Measurements from ENCODE around the gene E2F8.

DNA sequence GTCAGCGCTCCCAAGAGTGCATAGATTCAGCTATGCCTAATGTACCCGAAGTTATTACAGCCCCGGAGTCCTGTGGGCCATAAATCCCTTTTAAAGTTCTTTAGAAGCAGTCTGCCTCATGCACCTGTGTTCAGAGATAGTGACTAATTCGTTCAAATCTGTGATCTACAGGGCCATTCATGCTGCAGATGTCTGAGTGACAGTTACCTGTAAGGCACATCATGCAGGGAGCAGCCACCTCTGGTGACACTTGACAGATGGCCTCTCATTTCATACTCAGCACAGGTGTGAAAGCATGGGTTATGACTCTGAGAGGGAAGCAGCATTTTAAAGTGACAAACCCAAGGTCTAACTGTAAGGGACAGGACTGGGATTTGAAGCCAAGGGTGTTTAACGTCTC is 2.4 kb upstream of the E2F8 start:
- TF ChIP-seq, protein P1, sequence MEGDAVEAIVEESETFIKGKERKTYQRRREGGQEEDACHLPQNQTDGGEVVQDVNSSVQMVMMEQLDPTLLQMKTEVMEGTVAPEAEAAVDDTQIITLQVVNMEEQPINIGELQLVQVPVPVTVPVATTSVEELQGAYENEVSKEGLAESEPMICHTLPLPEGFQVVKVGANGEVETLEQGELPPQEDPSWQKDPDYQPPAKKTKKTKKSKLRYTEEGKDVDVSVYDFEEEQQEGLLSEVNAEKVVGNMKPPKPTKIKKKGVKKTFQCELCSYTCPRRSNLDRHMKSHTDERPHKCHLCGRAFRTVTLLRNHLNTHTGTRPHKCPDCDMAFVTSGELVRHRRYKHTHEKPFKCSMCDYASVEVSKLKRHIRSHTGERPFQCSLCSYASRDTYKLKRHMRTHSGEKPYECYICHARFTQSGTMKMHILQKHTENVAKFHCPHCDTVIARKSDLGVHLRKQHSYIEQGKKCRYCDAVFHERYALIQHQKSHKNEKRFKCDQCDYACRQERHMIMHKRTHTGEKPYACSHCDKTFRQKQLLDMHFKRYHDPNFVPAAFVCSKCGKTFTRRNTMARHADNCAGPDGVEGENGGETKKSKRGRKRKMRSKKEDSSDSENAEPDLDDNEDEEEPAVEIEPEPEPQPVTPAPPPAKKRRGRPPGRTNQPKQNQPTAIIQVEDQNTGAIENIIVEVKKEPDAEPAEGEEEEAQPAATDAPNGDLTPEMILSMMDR (conservative IDR thresholded peaks at IDR 0.05 in 1 of 2, IDR thresholded peaks at IDR 0.05 in 1 of 2; ENCODE audit: extremely low read depth in 1 of 2, insufficient read depth in 1 of 2, low read depth in 1 of 2, low read length in 2 of 2) = no peak
- no peak for TF ChIP-seq EZH2 (IDR thresholded peaks at IDR 0.05; ENCODE audit: borderline replicate concordance, low read length)
